Measurements from ENCODE around the gene CELSR2.

The CELSR2 gene

DNA sequence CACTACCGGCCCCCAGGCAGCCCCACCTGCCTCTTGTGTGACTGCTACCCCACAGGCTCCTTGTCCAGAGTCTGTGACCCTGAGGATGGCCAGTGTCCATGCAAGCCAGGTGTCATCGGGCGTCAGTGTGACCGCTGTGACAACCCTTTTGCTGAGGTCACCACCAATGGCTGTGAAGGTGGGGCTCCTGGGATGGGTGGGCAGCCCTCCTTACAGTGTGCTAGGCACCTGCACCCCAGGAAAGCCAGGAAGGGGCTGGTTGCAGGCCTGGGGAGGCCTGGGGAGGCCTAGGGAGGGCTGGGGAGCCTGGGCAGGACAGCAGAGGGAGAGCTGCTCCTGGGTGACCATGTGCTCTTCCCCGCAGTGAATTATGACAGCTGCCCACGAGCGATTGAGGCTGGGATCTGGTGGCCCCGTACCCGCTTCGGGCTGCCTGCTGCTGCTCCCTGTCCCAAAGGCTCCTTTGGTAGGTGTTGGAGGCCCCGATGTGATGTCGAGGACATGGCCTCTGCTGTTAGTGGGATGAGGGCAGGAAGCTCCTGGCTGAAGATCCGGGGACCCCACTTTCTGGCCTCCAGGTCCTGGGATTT lies 16.5 kb downstream of the CELSR2 start:
- DNase-seq: no peak

GRCh38 chr1:109266965-109267364 lies 17.6 kb downstream of the CELSR2 start:
- no peak for DNase-seq

DNA sequence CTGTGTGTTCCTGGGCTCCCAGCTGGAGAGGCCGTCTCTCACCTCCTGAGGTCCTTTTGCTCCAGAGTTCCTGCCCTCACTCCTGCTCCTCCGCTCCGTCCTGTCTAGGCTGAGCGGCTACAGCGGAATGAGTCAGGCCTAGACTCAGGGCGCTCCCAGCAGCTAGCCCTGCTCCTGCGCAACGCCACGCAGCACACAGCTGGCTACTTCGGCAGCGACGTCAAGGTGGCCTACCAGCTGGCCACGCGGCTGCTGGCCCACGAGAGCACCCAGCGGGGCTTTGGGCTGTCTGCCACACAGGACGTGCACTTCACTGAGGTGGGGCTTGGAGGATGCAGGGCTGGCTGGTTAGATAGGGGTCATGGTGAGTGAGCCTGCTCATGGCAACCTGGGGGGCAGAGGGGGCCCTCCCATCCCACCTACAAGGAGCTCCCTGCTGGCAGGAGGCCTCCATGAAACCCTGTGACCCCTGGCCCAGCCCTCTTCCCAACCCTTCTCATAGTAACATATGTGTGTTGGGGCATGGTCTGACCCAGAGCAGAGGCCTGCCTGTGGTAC lies 18.5 kb downstream of the CELSR2 start:
- no peak for DNase-seq

GRCh38 chr1:109268431-109269211 lies 19.3 kb downstream of the CELSR2 start:
- no peak for DNase-seq

GRCh38 chr1:109269212-109269980 lies 20.1 kb downstream of the CELSR2 start:
- DNase-seq: no peak

DNA sequence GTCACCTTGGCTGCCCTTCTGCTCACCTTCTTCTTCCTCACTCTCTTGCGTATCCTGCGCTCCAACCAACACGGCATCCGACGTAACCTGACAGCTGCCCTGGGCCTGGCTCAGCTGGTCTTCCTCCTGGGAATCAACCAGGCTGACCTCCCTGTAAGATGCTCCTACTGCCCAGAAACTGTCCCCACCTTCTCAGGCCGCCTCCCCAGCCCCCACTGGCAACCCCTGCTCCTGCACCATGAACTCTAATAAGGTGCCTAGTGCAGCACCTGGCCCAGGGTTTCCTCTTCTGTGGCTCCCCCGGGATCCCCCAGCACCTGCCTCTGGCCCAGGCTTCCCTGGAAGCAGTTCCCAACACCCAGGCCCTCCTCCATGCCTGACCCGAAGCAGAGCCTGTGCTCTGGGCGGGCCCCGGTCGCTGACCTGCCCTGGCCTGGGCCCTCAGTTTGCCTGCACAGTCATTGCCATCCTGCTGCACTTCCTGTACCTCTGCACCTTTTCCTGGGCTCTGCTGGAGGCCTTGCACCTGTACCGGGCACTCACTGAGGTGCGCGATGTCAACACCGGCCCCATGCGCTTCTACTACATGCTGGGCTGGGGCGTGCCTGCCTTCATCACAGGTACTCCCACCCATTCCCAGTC lies 20.8 kb downstream of the CELSR2 start:
- no peak for DNase-seq

GRCh38 chr1:109270623-109271317 lies 21.4 kb downstream of the CELSR2 start:
- no peak for DNase-seq

GRCh38 chr1:109271458-109271857 lies 22.1 kb downstream of the CELSR2 start:
- DNase-seq: no peak

DNA sequence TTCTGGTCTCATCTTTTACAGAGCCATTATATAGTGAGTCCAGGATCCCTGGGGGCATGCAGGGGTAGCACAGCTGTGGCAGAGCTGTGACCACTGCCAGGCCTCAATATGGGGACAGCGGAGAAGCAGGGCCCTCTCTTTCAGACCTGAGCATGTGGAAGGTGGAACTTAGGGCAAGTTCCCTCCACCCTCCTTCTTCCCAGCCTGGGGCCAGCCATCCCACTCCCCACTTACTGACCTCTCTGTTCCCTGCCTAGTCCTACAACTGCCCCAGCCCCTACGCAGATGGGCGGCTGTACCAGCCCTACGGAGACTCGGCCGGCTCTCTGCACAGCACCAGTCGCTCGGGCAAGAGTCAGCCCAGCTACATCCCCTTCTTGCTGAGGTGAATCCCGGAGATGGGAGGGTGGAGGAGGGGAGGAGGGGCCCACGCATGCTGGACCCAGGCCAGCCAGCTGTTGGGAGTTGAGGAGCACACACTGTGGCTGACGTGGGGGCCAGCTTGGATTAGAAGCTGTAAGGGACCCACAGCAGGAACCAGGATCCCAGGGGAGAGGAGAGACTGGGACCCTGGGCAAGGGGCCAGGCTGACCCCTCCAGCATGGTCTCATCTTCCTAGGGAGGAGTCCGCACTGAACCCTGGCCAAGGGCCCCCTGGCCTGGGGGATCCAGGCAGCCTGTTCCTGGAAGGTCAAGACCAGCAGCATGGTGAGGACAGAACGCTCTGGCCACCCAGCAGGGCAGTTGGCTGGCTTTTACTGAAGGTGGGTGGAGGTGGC lies 22.9 kb downstream of the CELSR2 start:
- DNase-seq: no peak

DNA sequence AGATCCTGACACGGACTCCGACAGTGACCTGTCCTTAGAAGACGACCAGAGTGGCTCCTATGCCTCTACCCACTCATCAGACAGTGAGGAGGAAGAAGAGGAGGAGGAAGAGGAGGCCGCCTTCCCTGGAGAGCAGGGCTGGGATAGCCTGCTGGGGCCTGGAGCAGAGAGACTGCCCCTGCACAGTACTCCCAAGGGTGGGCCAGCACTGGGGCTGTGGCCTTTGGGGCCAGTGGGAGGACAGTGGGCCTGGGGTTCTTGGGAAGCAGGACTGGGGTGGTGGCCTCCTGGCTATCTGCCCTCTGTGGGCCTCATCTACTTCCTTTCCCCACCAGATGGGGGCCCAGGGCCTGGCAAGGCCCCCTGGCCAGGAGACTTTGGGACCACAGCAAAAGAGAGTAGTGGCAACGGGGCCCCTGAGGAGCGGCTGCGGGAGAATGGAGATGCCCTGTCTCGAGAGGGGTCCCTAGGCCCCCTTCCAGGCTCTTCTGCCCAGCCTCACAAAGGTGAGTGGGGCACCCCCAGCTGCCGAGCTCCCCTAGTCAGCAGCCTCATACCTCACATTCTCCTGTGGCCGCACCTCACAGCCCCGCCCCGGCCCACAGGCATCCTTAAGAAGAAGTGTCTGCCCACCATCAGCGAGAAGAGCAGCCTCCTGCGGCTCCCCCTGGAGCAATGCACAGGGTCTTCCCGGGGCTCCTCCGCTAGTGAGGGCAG lies 23.6 kb downstream of the CELSR2 start:
- no peak for DNase-seq

DNA sequence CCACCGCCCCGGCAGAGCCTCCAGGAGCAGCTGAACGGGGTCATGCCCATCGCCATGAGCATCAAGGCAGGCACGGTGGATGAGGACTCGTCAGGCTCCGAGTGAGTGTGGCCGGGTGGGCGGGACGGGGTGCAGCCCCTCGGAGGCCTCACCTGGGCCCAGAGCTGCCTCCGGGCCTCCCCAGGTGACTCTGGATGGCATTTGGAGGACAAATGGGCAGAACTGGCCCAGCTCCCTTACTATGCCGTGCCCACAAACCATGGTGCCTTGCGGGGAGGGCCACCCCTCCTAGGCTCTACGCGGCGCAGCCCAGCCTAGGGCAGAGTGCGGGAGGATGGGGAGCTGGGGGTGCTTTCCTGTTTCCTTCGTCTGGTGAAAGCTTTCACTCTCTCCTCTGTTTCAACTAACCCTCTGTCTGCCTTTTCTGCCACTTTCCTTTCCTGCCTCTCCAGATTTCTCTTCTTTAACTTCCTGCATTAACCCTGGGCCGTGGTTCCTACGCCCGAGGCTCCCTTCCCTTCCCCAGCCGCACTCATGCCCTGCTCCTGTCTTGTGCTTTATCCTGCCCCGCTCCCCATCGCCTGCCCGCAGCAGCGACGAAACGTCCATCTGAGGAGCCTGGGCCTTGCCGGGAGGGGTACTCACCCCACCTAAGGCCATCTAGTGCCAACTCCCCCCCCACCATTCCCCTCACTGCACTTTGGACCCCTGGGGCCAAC lies 24.4 kb downstream of the CELSR2 start:
- no peak for DNase-seq

- no peak for DNase-seq
Measured at GRCh38 chr1:109274533-109275476, 25.5 kb downstream of the CELSR2 start.

DNA sequence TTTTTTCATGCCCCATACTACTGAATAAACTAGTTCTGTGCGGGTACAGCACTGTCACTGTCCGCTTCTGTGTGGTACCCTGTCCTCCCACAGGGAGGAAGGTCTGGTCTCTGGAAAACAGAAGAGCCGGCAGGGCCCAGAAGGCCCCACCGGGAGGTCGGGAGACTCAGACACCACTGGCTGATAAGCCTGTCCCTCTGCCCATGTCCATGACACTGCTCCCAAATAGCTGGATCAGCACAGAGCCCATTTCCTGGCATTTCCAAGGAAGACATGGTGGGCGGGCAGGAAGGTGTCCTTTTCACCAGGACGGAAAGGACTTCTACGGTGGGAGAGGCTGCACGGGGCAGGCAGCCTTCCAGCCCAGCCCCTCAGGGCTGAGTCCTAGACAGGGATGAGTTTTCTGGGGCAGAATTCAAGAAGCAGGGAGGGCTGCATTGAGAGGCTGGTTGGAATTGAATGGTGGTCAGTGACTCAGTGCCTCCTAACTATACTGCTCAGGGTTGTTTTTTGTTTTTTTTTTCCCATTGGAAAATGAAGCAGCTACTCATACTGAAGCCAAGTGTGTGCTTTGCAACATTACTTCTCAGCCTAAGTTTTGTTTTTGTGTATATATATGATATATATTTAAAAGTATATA lies 26.5 kb downstream of the CELSR2 start:
- no peak for DNase-seq

DNA sequence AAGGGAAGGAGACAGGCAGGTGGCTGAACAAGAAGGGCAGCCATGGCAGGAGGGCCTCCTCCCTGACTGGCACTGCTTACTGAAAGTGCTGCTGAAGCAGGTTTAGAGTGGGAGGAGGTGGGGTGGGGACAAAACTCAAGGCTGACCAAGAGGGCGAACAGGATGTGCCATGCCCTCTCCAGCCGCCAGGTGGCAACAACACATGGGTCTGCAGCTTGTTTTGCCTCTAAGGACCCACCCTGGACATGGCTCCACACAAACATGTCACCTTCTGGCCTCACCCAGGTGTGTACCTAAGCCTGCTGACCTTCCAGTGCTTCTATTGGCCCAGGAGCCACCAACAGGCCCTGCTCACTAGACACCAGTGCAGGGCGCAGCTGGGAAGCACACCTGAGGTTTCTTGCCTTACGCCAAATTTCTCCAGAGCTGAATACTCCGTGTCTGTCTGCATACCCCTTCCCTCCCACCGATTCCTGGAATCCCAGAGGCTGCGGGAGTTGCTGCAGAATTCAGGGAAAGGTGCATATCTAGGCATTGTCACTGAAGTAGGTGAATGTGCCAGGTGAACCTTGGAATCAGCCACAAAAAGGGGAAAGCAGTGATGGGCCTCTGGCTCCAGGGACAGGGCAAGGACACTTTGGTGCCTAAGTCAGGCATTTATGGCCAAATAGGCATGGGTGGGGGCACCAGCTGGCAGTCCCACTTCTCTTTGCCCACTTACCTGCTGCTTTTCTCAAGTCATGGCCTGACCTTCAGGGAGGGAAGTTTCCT lies 28.3 kb downstream of the CELSR2 start:
- DNase-seq: peak in 1 of 2 experiments; percentile 59

DNA sequence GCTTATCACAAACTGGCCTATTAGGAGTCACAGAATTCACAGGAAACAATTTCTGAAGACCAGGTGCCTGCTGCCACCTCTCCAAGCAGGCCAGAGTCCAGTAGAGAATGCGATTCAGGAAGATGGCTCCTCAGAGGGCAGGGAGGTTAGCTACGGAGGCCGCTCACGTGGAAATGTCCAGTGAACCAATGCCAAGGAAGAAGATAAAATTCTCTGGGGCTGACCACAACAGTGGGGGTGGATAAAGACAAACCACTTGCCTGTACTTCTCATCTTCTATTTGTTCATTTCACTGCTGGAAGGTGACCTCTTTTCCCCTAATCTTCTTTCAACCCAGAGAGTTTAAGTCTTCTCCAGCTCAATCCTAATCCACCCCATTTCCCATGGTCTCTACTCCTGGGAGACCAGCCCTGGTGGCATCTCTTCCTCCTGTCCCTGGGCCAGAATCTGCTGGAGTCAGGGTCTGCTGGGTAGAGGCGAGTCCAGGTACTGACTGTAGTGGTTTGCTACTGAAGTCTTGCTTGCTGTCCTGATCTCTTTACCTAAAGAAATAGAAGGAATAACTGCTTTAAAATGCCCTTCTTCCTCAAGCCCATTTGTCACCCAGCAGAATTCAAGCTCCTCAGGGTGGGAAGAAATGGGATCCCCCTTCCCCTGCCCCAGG lies 30.4 kb downstream of the CELSR2 start:
- DNase-seq: no peak

DNA sequence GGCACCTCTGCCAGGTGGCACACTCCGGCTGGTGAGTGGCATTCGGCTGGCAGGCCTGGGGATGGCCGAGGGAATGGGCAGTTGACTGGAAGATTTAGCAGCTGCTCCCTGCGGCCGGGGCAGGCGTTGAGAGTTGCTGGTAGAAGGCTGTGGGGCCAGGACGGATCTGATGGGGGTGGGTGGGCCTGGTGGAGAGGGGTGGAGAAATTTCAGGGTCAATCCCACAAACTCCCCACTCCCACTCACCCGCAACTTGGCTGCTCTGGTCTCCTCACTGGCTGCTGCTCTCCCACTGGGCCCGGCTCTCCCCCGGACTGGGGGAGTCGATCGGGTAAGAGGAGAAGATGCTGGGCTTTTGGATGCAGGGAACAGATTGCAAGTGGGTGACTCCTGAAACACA lies 31.5 kb downstream of the CELSR2 start:
- DNase-seq: no peak
